Tibial nerve (tissue), 4 donors: ENCODE data around the gene SCGB1D1. TPM values are rescaled to one million over a fixed set of nuclear protein-coding genes. Genes with fewer than 3 reads are reported as not detected.

Experiments used
- DNase-seq, 2 donors: peaks; one replicate each; pipeline ENCODE4 v3.0.0-alpha.2; 2019; ENCODE audit warnings: low spot score in 2 of 2
- H3K27ac ChIP-seq, 4 donors: fragments of 200-600 bp; sonication (generic) in 3 of 4; one replicate each; pipeline ENCODE4 v1.5.1; 2017 to 2019; ENCODE audit warnings: mild to moderate bottlenecking in 1 of 4
- H3K27me3 ChIP-seq, 2 donors: fragments of 200-600 bp; sonication (generic) in 1 of 2; one replicate each; pipeline versions ENCODE4 v1.5.1 to v1.6.0; 2017 to 2019
- H3K36me3 ChIP-seq, 3 donors: fragments of 200-600 bp; sonication (generic); one replicate each; pipeline ENCODE4 v1.5.1; 2018 to 2019
- H3K4me1 ChIP-seq, 4 donors: fragments of 200-600 bp; sonication (generic) in 3 of 4; one replicate each; pipeline ENCODE4 v1.5.1; 2017 to 2019
- H3K4me3 ChIP-seq, 4 donors: fragments of 200-600 bp; sonication (generic) in 3 of 4; one replicate each; pipeline ENCODE4 v1.5.1; 2017 to 2019; ENCODE audit warnings: mild to moderate bottlenecking in 1 of 4, moderate library complexity in 1 of 4
- H3K9me3 ChIP-seq, 4 donors: fragments of 200-600 bp; sonication (generic) in 3 of 4; one replicate each; pipeline ENCODE4 v1.5.1; 2017 to 2019
- CTCF ChIP-seq, 5 experiments: fragments of 200-600 bp in 3 of 5; fragments of 450-650 bp in 2 of 5; sonication (generic) in 3 of 5; IDR thresholded peaks; one replicate each; pipeline ENCODE4 v1.5.1; 2016 to 2019; ENCODE audit warnings: antibody characterized with exemption in 5 of 5, mild to moderate bottlenecking in 3 of 5, moderate library complexity in 2 of 5
- EP300 ChIP-seq, 2 donors: sonication (generic); formaldehyde crosslinking; IDR thresholded peaks; one replicate each; pipeline ENCODE4 v1.6.1; 2017; ENCODE audit warnings: antibody characterized with exemption in 2 of 2, mild to moderate bottlenecking in 1 of 2
- POLR2A ChIP-seq, 2 donors: fragments of 450-650 bp; IDR thresholded peaks; one replicate each; pipeline ENCODE4 v1.6.1; 2017; ENCODE audit warnings: antibody characterized with exemption in 2 of 2, mild to moderate bottlenecking in 2 of 2, moderate library complexity in 2 of 2
- WGBS, 2 donors: methylation state at CpG; one replicate each; pipeline ENCODE4 v1.1.5; 2018; 5-methylcytosine and 5-hydroxymethylcytosine counted together
- total RNA-seq, 4 donors: library from RNA; depleted of rRNA; stranded (reverse); fragments of >200 nt; gene quantifications; one replicate each; pipeline ENCODE4 v1.1.0, GENCODE V29; 2016

SCGB1D1 gene
- total RNA-seq, 4 donors from 2014 or later, result not detected

GRCh38 chr11:62157603-62158002 is 32.4 kb upstream of the SCGB1D1 start:
- Histone ChIP-seq H3K27me3 (no peaks in the 10 kb centered on the region), H3K4me3 (no peak overlapping the region), H3K9me3 (no peaks in the 10 kb centered on the region), H3K27ac (no peak overlapping the region), H3K4me1 (no peaks in the 10 kb centered on the region), H3K36me3 (peaks cover 0 to 8% (median 0%) of the 10 kb centered on the region in 3 donors)
- 69 to 73% methylated on average over 6 of the region's 6 CpGs for whole genome bisulfite sequencing, 2 donors
- no peak for DNase-seq
- no peak for TF ChIP-seq EP300 (IDR thresholded peaks at IDR 0.05)
- no peak for TF ChIP-seq CTCF (IDR thresholded peaks at IDR 0.05)
- TF ChIP-seq POLR2A (IDR thresholded peaks at IDR 0.05), result no peak

- Histone ChIP-seq H3K9me3 (no peaks in the 10 kb centered on the region), H3K27ac (no peak overlapping the region), H3K4me1 (peaks cover 0 to 6% (median 0%) of the 10 kb centered on the region in 4 donors), H3K27me3 (no peaks in the 10 kb centered on the region), H3K36me3 (no peaks in the 10 kb centered on the region), H3K4me3 (no peak overlapping the region)
- TF ChIP-seq EP300 (IDR thresholded peaks at IDR 0.05) (no peak), CTCF (IDR thresholded peaks at IDR 0.05) (no peak), POLR2A (IDR thresholded peaks at IDR 0.05) (no peak)
- 81 to 85% methylated on average over 10 of the region's 10 CpGs for WGBS, 2 donors
- DNase-seq, result no peak
Measured at GRCh38 chr11:62166371-62166770, 23.6 kb upstream of the SCGB1D1 start.

- H3K36me3 ChIP-seq, result no peaks in the 10 kb centered on the region
- no peak overlapping the region for H3K27ac ChIP-seq
- H3K4me1 ChIP-seq, result peaks cover 0 to 10% (median 0%) of the 10 kb centered on the region in 4 donors
- WGBS, 2 donors, result 64% methylated on average over 10 of the region's 10 CpGs
- peaks cover 0 to 5% of the 10 kb centered on the region in 2 donors for H3K27me3 ChIP-seq
- DNase-seq, result no peak
- TF ChIP-seq EP300 (IDR thresholded peaks at IDR 0.05), result no peak
- TF ChIP-seq CTCF (IDR thresholded peaks at IDR 0.05), result no peak
- TF ChIP-seq POLR2A (IDR thresholded peaks at IDR 0.05), result no peak
- no peaks in the 10 kb centered on the region for H3K9me3 ChIP-seq
- no peak overlapping the region for H3K4me3 ChIP-seq
Measured at GRCh38 chr11:62169448-62169847, 20.6 kb upstream of the SCGB1D1 start.

- no peak overlapping the region for H3K4me3 ChIP-seq
- TF ChIP-seq EP300 (IDR thresholded peaks at IDR 0.05) (no peak), CTCF (IDR thresholded peaks at IDR 0.05) (no peak), POLR2A (IDR thresholded peaks at IDR 0.05) (no peak)
- peaks cover 0 to 10% (median 0%) of the 10 kb centered on the region in 4 donors for H3K4me1 ChIP-seq
- no peaks in the 10 kb centered on the region for H3K36me3 ChIP-seq
- H3K27ac ChIP-seq, result no peak overlapping the region
- WGBS, 2 donors, result 74 to 89% methylated on average over 1 of the region's 1 CpG
- peaks cover 0 to 5% of the 10 kb centered on the region in 2 donors for H3K27me3 ChIP-seq
- DNase-seq, result no peak
- no peaks in the 10 kb centered on the region for H3K9me3 ChIP-seq
Measured at GRCh38 chr11:62169935-62170334, 20.1 kb upstream of the SCGB1D1 start.

GRCh38 chr11:62171261-62171723 is 18.7 kb upstream of the SCGB1D1 start:
- Histone ChIP-seq H3K9me3 (no peaks in the 10 kb centered on the region), H3K27ac (no peak overlapping the region), H3K4me3 (no peak overlapping the region), H3K4me1 (peaks cover 0 to 10% (median 0%) of the 10 kb centered on the region in 4 donors), H3K36me3 (no peaks in the 10 kb centered on the region), H3K27me3 (peaks cover 0 to 5% of the 10 kb centered on the region in 2 donors)
- peak; percentile 78 to 97 for DNase-seq
- 5% methylated on average over 14 of the region's 14 CpGs for WGBS, 2 donors
- peak; percentile 50 to 76 (median 63) for TF ChIP-seq CTCF (IDR thresholded peaks at IDR 0.05)
- TF ChIP-seq POLR2A (IDR thresholded peaks at IDR 0.05), result no peak
